KMS-11 (cell line): ENCODE measurements around the gene RRBP1.

Source experiments
- H2AFZ ChIP-seq: fragments of 200-600 bp; sonication (generic); 2 replicates; pipeline ENCODE4 v1.6.1; 2016; ENCODE audit warnings: antibody characterized with exemption, mixed run types, low read depth
- H3K27ac ChIP-seq: fragments of 200-600 bp; sonication (generic); 2 replicates; pipeline ENCODE4 v1.6.1; 2016; ENCODE audit warnings: mild to moderate bottlenecking, mixed run types
- H3K27me3 ChIP-seq: fragments of 200-600 bp; sonication (generic); 2 replicates; pipeline ENCODE4 v1.6.1; 2017; ENCODE audit warnings: mild to moderate bottlenecking, low read depth, mixed run types, moderate library complexity; ENCODE audit not compliant: insufficient read depth
- H3K36me3 ChIP-seq: fragments of 200-600 bp; sonication (generic); 2 replicates; pipeline ENCODE4 v1.6.1; 2017; ENCODE audit warnings: mild to moderate bottlenecking, mixed run types; ENCODE audit not compliant: insufficient read depth
- H3K4me1 ChIP-seq: fragments of 200-600 bp; sonication (generic); 2 replicates; pipeline ENCODE4 v1.6.1; 2016; ENCODE audit warnings: mild to moderate bottlenecking, low read depth, mixed run types; ENCODE audit not compliant: poor library complexity, severe bottlenecking
- H3K4me2 ChIP-seq: fragments of 200-600 bp; sonication (generic); 2 replicates; pipeline ENCODE4 v1.7.0; 2016; ENCODE audit warnings: mild to moderate bottlenecking, mixed run types
- H3K4me3 ChIP-seq: fragments of 200-600 bp; sonication (generic); IDR thresholded peaks from 2 replicates; pipeline ENCODE4 v1.6.1; 2017; ENCODE audit warnings: low read depth, low read length, mixed read lengths; ENCODE audit not compliant: insufficient read depth
- H3K79me2 ChIP-seq: fragments of 200-600 bp; sonication (generic); 2 replicates; pipeline ENCODE4 v1.6.1; 2016; ENCODE audit warnings: low read depth, mixed run types; ENCODE audit not compliant: insufficient read depth
- H3K9ac ChIP-seq: fragments of 200-600 bp; sonication (generic); 2 replicates; pipeline ENCODE4 v1.6.1; 2016; ENCODE audit warnings: mild to moderate bottlenecking, mixed run types
- H4K20me1 ChIP-seq: fragments of 200-600 bp; sonication (generic); 2 replicates; pipeline ENCODE4 v1.6.1; 2016; ENCODE audit warnings: mild to moderate bottlenecking, mixed run types; ENCODE audit not compliant: insufficient read depth
- CTCF ChIP-seq: fragments of 200-600 bp; sonication (generic); conservative IDR thresholded peaks from 2 replicates; pipeline ENCODE4 v1.6.1; 2017; ENCODE audit warnings: low read depth, mild to moderate bottlenecking, antibody characterized with exemption, low read length, moderate library complexity, mixed read lengths

The RRBP1 gene

GRCh38 chr20:17682103-17682888 lies at the start of gene RRBP1:
Gene RRBP1 (minus strand): TSS chr20:17682242. CDS start chr20:17660507, 21,735 bp downstream.
- Histone ChIP-seq H2AFZ (peak within 1 kb of the TSS; percentile 38; the same call in 1 of the 2 replicates), H3K4me2 (peak within 1 kb of the TSS; percentile 45; the same call in 1 of the 2 replicates), H3K79me2 (peaks cover 34% of the 10 kb centered on the region), H3K36me3 (no peaks in the 10 kb centered on the region), H3K4me1 (peaks cover 26% of the 10 kb centered on the region), H3K4me3 (no peak within 1 kb of the TSS), H3K27ac (peak within 1 kb of the TSS; percentile 33; the same call in 1 of the 2 replicates), H3K27me3 (no peaks in the 10 kb centered on the region), H3K9ac (peak within 1 kb of the TSS; percentile 49; the same call in 1 of the 2 replicates), H4K20me1 (no peaks in the 10 kb centered on the region)
- peak; percentile 82 for TF ChIP-seq CTCF

DNA sequence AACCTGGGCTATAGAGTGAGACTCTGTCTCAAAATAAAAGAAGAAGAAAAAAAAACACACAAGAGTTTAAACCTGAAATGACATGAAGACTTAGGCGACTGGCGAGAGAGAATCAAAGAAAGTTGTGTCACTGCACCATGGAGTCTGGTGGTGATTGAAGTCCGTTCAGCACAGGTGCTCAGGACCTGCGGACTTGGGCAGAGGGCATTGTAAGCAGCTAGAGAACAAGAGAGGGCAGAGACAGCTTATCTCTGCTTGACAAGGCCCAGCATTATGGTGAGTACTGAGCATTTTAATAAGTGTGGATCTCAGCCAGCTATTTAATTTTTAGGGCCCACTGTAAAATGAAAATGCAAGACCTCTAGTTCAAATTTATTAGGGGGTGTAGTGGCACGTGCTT lies 49.2 kb upstream of the RRBP1 start:
- Histone ChIP-seq H3K27me3 (no peaks in the 10 kb centered on the region), H4K20me1 (no peaks in the 10 kb centered on the region), H3K79me2 (no peaks in the 10 kb centered on the region), H3K9ac (no peak overlapping the region), H3K4me2 (no peak overlapping the region), H3K4me1 (no peaks in the 10 kb centered on the region), H2AFZ (no peak overlapping the region), H3K4me3 (no peak overlapping the region), H3K36me3 (no peaks in the 10 kb centered on the region), H3K27ac (no peak overlapping the region)
- TF ChIP-seq CTCF, result no peak

DNA sequence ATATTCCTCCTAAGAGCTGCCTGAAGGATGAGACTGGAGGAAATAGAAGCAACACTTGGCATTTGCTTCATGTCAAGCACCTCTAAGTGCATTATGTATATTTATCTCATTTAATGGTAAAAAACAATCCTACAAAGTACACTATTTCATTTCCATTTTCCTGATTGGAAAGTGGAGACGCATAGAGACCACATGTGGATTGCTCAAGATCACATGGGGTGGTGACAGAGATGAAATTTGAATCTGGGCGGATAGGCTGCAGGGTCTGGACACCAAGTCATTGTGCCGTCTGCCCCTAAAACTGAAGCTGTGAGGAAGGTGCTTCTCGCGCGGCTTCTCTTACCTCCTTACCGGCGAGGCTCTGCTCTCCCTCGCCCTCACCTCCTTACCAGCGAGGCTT lies 48.0 kb upstream of the RRBP1 start:
- no peaks in the 10 kb centered on the region for H3K36me3 ChIP-seq
- no peak for TF ChIP-seq CTCF
- no peak overlapping the region for H2AFZ ChIP-seq
- no peaks in the 10 kb centered on the region for H3K79me2 ChIP-seq
- no peaks in the 10 kb centered on the region for H3K4me1 ChIP-seq
- no peak overlapping the region for H3K4me2 ChIP-seq
- H3K9ac ChIP-seq, result no peak overlapping the region
- no peaks in the 10 kb centered on the region for H3K27me3 ChIP-seq
- no peak overlapping the region for H3K27ac ChIP-seq
- H3K4me3 ChIP-seq, result no peak overlapping the region
- H4K20me1 ChIP-seq, result no peaks in the 10 kb centered on the region

DNA sequence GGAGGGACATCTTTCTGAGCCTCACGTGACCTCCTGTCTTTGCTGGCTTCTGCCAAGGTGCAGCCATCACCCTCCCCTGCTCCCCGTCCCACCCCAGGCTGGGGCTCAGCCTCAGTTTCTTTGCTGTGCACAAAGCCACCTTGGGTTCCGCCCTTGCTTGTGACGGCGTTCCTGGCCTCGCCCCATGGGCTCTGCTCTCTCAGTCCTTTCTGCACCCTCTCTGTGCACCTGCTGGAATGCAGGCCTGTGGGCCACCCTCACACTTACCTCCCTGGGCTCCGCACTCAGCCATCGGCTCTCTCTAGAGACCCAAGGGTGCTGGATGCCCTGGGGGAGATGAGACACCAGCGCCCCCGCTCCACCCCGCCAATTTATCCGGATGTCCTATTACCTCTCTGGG lies 46.0 kb upstream of the RRBP1 start:
- H3K27me3 ChIP-seq, result no peaks in the 10 kb centered on the region
- H3K27ac ChIP-seq, result no peak overlapping the region
- no peaks in the 10 kb centered on the region for H4K20me1 ChIP-seq
- no peak for TF ChIP-seq CTCF
- no peak overlapping the region for H3K4me3 ChIP-seq
- no peaks in the 10 kb centered on the region for H3K79me2 ChIP-seq
- H3K4me2 ChIP-seq, result no peak overlapping the region
- no peaks in the 10 kb centered on the region for H3K36me3 ChIP-seq
- no peaks in the 10 kb centered on the region for H3K4me1 ChIP-seq
- no peak overlapping the region for H3K9ac ChIP-seq
- H2AFZ ChIP-seq, result no peak overlapping the region
